ENCODE data around the gene BRD4. TPM values are rescaled to one million over a fixed set of nuclear protein-coding genes. Genes with fewer than 3 reads are reported as not detected.

Gene BRD4
- total and polyA plus RNA-seq, 2 of the 13 experiments (the other 11 are each of a cell fraction or from before 2014, with no cell fraction given) = 10.5 to 11.4 TPM

DNA sequence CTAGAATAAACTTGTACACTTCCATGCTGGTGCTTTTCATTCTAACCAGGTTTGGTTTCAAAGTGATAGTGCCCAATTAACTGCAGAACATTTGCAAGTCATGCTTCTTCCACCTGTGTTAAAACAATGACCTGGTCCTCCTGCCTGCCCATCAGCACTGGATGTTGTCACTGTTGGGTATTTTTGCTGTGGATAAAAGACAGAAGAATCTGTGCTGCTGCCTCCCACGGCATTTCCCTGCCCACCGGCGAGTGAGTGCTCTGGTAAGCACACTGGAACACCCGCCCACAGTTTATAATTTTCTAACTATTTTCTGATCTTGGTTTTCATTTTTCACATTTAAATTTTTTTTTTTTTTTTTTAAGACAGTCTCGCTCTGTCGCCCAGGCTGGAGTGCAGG is 49.5 kb upstream of the BRD4 start:
- Histone ChIP-seq H3K27ac (ENCODE audit: extremely low read length, insufficient read depth, low read length) (no peak overlapping the region), H2AFZ (ENCODE audit: low read length) (no peak overlapping the region), H4K20me1 (ENCODE audit: insufficient read depth, low read length) (peaks cover 18% of the 10 kb centered on the region), H3K4me2 (ENCODE audit: low read depth, low read length) (no peak overlapping the region), H3K9ac (ENCODE audit: insufficient read depth, low read depth, low read length) (no peak overlapping the region), H3K9me3 (ENCODE audit: low read length) (no peaks in the 10 kb centered on the region), H3K27me3 (ENCODE audit: control insufficient read depth in 1 of 2, insufficient read depth in 2 of 2, low read length in 2 of 2) (no peaks in the 10 kb centered on the region; a peak in 1 of 5 replicates), H3K79me2 (ENCODE audit: insufficient read depth, low read length) (peaks cover 24% of the 10 kb centered on the region), H3K36me3 (replicated peaks in 1 of 2; ENCODE audit: control insufficient read depth in 1 of 2, insufficient read depth in 2 of 2, low read length in 2 of 2) (peaks cover 1 to 22% of the 10 kb centered on the region in 2 experiments; a peak in 3 of 5 replicates), H3K4me3 (replicated peaks in 1 of 3; ENCODE audit: insufficient read depth in 1 of 3, low read depth in 2 of 3, low read length in 3 of 3) (no peak overlapping the region), H3K4me1 (ENCODE audit: insufficient read depth, low read length) (peaks cover 36% of the 10 kb centered on the region)
- 0 out of 2 replicates have a peak, but pooled peaks have one; percentile 26 for TF ChIP-seq NFE2L2 (IDR thresholded peaks at IDR 0.05; ENCODE audit: low read length)
- no peak for TF ChIP-seq ZNF431 (CRISPR knock-in tag; IDR thresholded peaks at IDR 0.05; ENCODE audit: borderline replicate concordance, low read depth)
- in situ Hi-C loops (cut with HindIII; ENCODE audit: extremely low pct_ligation_motif_present, low pct_unique_long_range_greater_than_20kb) = no loop called here
- intact Hi-C loops (cut with micrococcal nuclease; ENCODE audit: unreplicated experiment) = no loop called here
- CTCF ChIA-PET (ENCODE audit: low intra/inter-chr PET ratio, low total read pairs) = no interaction called here
- no peak for ATAC-seq
- BruUV-seq (replicated peaks) = no TSS peak
- 98% methylated on average over 6 of the region's 6 CpGs for WGBS (ENCODE audit: low lambda C conversion rate)
- POLR2A ChIA-PET = interaction anchor here (0.7 kb wide), 1 partner anchor 697 kb away, joined by 4 read pairs; no protein-coding TSS in a partner anchor
- FAIRE-seq = no peak
- no peak for DNase-seq (ENCODE audit: low spot score)

DNA sequence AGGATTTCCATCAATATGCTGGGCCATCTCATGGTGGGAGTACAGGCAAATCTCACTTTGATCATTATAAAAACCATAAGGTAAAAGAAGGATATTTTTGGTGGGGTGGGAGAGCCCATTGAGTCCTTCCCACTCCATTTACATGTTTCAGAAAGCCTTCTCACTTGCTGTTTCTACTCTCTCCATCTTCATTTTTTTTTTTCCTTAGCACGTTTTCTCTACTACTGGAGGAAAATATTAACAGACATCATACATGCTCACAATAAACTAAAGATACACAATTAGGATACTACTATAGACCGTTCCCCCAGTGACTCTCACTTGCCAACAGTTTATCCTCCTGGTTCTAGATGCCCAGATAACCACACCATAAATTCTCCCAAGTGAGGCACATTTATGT is 49.1 kb upstream of the BRD4 start:
- ChIA-PET CTCF (ENCODE audit: low intra/inter-chr PET ratio, low total read pairs) (no interaction called here), POLR2A (no interaction called here)
- H3K4me3 ChIP-seq (replicated peaks in 1 of 3; ENCODE audit: insufficient read depth in 1 of 3, low read depth in 2 of 3, low read length in 3 of 3) = no peak overlapping the region
- no peak overlapping the region for H3K4me2 ChIP-seq (ENCODE audit: low read depth, low read length)
- 95% methylated on average over 2 of the region's 2 CpGs for WGBS (ENCODE audit: low lambda C conversion rate)
- H3K36me3 ChIP-seq (replicated peaks in 1 of 2; ENCODE audit: control insufficient read depth in 1 of 2, insufficient read depth in 2 of 2, low read length in 2 of 2) = peaks cover 0 to 19% of the 10 kb centered on the region in 2 experiments; a peak in 2 of 5 replicates
- no peak overlapping the region for H3K27ac ChIP-seq (ENCODE audit: extremely low read length, insufficient read depth, low read length)
- H3K9ac ChIP-seq (ENCODE audit: insufficient read depth, low read depth, low read length) = no peak overlapping the region
- no TSS peak for BruUV-seq (replicated peaks)
- H4K20me1 ChIP-seq (ENCODE audit: insufficient read depth, low read length) = peaks cover 22% of the 10 kb centered on the region
- in situ Hi-C loops (cut with HindIII; ENCODE audit: extremely low pct_ligation_motif_present, low pct_unique_long_range_greater_than_20kb) (no loop called here), intact Hi-C loops (cut with micrococcal nuclease; ENCODE audit: unreplicated experiment) (no loop called here)
- no peak for ATAC-seq
- TF ChIP-seq ZFP1 (CRISPR knock-in tag; IDR thresholded peaks at IDR 0.05) = no peak
- TF ChIP-seq, protein P1, sequence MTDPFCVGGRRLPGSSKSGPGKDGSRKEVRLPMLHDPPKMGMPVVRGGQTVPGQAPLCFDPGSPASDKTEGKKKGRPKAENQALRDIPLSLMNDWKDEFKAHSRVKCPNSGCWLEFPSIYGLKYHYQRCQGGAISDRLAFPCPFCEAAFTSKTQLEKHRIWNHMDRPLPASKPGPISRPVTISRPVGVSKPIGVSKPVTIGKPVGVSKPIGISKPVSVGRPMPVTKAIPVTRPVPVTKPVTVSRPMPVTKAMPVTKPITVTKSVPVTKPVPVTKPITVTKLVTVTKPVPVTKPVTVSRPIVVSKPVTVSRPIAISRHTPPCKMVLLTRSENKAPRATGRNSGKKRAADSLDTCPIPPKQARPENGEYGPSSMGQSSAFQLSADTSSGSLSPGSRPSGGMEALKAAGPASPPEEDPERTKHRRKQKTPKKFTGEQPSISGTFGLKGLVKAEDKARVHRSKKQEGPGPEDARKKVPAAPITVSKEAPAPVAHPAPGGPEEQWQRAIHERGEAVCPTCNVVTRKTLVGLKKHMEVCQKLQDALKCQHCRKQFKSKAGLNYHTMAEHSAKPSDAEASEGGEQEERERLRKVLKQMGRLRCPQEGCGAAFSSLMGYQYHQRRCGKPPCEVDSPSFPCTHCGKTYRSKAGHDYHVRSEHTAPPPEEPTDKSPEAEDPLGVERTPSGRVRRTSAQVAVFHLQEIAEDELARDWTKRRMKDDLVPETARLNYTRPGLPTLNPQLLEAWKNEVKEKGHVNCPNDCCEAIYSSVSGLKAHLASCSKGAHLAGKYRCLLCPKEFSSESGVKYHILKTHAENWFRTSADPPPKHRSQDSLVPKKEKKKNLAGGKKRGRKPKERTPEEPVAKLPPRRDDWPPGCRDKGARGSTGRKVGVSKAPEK (CRISPR knock-in tag; IDR thresholded peaks at IDR 0.05; ENCODE audit: borderline replicate concordance) = no peak
- no peaks in the 10 kb centered on the region; a peak in 1 of 5 replicates for H3K27me3 ChIP-seq (ENCODE audit: control insufficient read depth in 1 of 2, insufficient read depth in 2 of 2, low read length in 2 of 2)
- DNase-seq (ENCODE audit: low spot score) = no peak
- H3K79me2 ChIP-seq (ENCODE audit: insufficient read depth, low read length) = peaks cover 28% of the 10 kb centered on the region
- H2AFZ ChIP-seq (ENCODE audit: low read length) = no peak overlapping the region
- peaks cover 40% of the 10 kb centered on the region for H3K4me1 ChIP-seq (ENCODE audit: insufficient read depth, low read length)
- FAIRE-seq = no peak
- no peaks in the 10 kb centered on the region for H3K9me3 ChIP-seq (ENCODE audit: low read length)
